HCEC 1CT (cell line): ENCODE measurements around the gene ELL.

Experiments
- DNase-seq: peaks from one replicate; pipeline ENCODE4 v3.0.0-alpha.2; 2017

ELL gene

DNA sequence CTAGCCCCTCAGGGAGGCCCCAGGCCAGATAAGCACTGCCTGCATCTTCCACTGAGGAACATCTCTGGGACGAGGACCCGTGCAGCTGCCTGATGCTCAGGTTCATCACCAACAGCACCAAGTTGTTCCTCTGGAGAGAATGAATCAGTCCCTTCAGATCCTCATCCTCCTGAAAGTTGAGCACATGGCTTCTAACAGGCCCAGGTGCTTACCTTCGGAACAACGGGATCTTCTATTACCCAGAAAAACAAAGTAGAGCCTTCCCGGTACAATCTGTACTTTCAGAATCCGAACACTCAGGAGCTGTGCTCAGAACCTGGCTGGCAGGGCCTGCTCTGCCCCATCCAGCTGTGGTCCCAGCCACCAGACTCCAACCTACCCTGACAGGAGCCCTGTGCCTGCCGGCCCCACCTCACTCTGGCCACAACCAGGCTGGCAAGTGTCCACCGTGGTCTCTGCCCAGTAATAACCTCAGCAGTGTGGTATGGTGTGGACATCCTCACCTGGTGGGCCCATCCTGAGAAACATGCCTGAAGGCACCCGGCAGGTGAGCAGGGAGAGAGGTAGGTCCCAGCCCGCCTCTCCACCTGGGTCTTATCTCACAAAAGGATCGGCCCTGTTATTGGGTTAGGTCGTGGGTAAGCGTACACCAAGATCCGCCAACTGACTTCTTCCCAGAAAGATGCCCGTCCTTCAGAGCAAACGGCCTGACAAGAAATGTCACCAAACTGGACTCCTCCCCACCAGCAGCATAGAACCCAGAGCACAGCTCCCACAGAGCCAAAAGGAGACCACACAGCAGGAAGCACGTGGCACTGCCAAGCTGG, 34.1 kb downstream of the ELL start:
- no peak for DNase-seq

DNA sequence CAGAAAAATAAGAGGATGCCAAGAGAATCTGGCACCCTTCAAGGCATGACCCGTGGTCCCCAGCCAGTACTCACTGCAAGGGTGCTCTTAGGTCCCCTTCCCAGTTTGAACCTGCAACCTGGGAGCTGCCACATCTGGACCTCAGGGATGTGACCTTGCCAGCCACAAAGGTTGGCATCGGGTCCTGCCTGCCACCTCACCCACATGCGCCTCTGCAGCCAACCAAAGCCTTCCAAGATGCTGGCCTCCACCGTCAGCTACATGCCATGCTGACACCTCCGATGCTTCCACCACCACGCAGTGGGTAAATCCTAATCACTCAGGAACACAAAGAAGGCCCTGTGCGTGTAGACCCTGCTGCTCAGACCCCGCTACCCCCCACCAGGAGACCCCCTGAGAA, 35.1 kb downstream of the ELL start:
- no peak for DNase-seq

DNA sequence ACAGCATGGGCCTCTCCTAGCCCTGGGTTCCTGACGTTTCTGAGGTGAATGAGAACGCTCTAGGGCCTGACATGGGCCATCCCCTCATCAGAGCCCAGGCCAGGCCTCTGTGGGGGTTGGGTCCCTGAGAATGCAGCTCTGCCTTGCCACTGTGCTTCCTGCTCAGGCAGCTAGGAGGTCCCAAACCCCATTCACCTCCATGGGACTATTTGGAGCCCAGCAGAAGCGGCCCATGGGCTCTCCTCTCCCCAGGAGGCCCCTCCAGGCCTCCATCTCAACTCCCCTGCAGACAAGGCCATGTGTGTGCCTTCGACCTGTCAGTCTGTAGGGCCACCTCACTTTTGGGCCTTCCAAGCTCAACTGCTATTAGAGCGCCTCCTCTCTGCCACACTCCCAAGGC, 36.9 kb downstream of the ELL start:
- DNase-seq: no peak

DNA sequence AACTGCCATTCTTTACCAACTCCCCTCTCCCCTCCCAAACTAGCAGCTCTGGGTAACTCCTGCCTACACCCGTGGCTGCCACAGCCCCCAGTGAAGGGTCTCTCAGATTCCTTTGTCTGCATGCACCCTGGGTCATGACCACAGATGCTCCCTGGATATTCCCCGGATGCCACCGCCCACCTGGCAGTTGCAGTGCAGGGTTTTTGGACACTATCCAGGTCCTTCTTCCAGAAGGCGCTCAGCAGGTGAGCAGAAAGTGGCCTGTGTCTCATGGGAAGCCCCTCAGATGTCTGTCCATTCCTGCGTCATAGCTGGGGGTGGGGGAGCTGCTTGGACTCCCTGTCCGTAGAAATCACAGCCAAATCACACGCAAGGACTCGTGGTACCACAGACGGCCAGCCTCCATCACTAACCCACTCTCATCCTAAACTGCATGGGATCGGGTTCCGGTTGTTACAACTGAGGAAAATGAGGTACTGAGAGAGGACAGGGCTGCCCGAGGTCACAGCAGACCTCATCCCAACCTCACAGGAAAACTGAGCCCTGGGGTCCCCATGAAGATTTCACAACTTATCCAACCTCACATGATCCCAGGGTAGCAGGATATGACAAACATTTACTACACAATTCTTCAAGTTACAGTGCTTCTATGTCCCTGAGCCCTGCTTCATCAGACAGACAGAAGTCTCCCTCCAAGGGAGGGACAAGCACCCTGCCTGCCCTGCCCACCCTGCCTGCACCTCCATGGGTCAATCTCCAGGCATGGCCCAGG, 38.6 kb downstream of the ELL start:
- no peak for DNase-seq

DNA sequence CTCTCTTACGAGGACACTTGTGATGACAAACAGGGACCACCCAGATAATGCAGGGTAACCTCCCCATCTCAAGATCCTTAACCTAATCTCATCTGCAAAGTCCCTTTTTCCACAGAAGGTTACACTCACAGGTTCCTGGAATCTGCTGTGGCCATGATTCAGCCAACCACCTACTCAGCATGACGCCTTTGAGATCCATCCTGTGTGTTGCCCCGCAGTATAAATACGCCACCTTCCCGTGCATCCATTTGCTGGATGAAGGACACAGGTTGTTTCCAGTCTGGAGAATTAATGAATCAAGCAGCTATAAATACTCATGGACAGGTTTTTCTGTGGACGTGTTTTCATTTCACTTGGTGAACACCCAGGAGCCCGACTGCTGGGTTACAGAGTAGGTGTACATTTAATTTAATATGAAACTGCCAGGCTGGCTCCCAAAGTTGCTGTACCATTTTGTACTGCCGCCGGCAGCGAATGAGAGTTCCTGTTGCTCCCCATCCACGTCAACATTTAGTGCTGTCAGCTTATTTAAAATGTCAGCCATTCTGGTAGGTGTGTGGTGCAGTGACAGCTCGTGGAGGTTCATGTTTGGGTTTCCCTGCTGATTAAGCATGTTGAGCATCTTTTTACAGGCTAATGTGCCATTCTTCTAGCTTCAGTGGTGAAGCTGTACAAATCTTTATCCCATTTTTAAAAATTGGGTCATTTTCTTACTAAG, 40.2 kb downstream of the ELL start:
- no peak for DNase-seq

DNA sequence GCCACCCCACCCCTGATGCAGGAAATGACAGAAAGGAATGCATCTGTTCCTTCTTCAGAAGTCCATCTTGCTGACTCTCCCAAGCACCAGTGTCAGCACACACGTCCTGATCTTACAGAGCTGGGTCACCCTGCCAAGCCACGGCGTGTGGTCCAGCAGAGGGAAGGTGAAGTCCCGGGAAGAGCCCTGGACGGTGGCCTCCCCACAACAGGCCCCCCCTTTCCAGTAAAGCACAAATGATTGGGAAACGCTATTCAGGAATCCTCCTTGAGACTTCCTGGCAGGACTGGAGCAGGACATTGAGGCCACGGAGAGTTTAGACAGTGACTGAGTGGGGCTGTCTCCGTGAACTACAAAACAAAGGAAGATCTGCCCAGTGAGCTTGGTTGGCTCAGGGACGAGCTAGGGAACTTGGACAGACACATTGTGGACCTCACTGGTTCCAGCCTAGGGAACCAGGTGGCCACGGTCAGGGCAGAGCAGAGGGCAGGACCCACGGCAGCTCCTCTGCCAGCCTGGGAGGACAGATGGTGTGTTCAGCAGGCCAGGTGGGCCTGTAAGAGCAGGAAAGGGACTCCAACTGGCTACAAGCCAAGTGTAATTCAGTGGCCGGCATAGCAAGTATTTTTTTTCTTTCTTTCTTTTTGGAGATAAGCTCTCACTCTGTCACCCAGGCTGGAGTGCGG, 41.7 kb downstream of the ELL start:
- peak; percentile 53 for DNase-seq

DNA sequence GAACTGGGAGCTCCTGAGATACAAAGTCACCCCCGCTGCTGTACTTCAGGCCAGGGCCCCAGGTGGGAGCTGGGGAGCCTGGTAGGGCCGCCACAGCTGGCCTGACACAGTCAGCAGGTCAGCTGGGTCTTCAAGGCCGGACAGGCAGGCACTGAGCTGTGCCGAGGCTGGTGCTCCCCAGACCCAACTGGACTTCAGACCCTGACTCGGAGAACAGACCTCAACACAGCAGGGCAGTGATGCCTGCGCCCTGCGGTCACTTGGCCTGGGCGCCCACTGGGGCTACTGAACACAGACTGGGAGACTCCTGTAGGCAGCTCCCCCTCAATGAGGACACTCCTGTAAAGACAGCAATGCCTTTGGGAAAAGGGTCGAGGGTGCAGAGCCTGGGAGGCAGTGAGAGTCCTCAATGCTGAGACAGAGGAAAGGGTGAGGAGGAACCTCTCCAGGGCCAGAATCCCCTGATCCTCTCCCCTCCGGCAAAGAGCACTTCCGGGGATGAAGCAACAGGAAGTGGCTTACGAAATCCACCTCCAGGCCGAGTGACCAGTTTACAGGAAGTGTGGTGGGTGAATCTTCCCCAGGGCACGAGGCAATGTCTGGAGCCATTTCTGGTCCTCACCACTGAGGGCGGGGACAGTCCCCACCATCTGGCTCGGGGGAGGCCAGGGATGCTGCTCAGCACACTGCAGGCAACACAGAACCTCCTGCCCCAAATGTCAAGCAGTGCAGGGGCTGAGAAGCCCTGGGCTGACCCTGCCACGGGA, 43.1 kb downstream of the ELL start:
- peak; percentile 93 for DNase-seq

DNA sequence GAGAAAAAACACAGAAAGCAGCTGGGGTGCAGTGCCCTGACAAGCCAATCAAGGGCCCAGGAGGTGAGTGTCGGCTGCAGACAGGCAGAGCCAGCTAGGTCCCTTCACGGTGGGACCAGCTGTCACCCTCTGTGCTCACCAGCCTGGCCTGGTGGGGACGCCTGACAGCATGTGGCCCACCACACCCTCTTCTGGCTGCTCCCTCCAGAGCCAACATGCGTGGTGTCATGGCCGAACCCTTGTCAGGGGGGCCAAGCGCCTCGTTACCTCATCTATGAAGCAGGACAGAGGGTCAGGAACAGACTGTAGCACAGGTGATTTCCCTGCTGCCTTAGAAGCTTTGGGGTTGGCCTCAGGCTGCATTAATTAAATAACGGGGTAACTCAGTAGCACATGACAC, 43.9 kb downstream of the ELL start:
- DNase-seq: no peak

DNA sequence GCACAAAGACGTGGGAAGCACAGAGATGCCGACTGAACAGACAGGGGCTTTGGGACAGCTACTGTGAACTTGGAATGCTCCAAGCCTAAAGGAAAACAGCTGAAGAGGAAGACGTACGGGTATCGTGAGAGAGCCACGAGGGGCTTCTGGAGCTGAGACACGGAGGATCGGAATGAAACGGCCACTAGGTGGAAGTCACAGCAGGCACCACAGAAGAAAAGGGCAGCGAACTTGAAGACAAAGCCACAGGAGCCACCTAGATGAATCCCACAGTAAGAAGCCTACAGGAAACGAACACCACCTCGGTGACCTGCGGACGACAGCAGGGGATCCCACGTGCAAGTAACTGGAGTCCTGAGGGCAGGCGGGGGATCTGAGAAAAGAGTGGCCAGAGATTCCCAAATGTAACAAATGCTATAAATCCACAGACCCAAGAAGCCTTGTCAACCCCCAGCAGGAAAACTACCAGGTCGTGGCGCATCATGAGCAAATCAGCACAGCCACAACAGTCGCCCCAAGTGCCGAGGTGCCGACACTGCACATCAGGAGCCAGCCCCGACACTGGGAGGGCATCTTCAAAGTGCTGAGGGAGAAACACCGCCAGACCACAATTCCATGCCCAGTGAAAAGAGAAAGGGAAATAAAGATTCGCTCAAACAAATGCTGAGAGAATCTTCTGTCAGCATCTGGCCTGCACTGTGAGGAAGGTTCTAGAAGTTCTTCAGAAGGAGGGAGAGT, 44.7 kb downstream of the ELL start:
- no peak for DNase-seq

DNA sequence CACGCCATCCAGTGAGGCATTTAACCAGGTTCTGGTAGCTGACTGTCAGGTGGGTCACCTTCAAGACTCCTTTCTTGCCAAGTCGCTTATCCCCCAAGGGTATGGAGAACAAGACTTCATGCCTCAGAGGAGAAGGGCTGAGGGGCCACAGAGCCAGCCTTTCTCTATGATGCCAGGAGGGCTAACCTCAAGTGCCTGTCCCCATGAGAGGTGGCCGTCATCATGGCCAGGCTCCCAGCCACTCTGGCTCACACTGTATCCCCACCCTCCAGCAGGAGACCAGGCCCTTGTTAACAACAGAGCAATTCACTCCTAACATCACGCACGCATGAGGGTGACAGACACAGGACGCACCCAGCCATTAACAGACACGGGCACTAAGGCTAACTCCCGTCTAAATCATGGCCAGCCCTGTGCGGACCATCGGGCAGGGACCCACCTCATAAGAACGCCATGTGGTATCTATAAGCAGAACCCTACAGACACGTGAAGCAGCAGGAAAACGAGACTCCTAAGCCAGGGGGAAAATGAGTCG, 45.3 kb downstream of the ELL start:
- no peak for DNase-seq

DNA sequence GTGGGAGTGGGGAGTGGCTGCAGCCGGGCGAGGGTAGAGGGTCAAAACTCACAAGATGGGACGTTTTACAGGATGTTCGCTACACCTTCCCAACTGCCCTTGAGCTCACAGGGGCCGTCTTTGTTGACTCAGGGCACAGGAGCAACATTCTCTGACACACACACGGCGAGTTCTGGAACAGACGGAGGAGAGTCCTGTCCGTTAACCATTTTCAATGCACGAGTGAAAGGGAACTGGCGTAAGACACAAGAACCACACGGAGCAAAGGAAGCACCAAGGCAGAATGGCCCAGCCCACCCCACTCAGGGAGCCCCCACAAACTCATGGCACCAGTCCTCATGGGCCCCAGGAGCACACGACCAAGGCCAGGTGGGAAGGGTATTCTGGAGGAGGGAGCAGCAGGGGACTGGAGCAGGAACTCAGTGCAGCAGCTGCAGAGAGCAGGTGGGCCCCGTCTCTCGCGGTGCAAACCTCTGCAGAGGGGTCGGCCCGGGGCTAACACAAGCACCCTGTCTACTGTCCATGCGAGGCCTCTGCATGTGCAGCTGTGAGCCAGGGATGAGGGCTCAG, 46.0 kb downstream of the ELL start:
- no peak for DNase-seq

DNA sequence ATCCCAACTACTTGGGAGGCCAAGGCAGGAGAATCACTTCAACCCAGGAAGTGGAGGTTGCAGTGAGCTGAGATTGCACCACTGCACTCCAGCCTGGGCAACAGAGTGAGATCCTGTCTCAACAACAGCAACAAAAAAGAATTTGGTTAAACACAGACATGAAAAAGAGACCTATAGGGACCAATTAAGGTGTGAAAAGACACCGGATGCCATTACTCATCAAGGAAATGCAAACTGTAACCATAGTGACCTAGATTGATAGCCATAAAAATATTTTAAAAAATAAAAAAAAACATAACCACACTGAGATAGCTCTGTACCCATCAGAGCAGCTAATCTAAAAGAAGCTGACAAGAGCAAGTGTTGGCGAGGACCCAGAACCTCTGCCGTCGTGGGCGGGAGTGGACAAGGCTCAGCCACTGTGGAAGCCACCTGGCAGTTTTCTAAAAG, 46.8 kb downstream of the ELL start:
- DNase-seq: no peak

DNA sequence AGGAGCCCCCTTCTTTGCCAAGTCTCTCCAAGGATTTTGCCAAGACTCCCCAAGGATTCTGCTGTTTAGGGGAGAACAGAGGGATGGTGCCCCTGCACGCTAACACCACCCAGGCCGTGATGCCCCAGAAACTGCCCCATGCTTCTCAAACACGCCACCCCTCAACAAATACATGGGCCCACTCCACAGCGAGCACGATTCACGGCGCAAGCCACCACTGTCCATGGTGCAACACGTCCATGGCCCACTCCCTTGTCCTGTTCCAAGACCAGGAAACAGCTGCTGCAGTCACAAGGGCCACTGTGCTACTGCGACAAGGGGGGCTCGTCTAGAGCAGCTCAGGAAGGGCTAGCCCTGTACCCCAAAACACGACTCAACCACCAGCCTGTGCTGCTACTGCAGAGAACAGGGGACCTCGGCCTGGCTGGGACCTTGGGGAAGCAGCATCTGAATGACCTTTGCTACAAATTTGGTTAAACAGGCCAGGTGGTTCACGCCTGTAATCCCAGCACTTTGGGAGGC, 47.4 kb downstream of the ELL start:
- DNase-seq: no peak

DNA sequence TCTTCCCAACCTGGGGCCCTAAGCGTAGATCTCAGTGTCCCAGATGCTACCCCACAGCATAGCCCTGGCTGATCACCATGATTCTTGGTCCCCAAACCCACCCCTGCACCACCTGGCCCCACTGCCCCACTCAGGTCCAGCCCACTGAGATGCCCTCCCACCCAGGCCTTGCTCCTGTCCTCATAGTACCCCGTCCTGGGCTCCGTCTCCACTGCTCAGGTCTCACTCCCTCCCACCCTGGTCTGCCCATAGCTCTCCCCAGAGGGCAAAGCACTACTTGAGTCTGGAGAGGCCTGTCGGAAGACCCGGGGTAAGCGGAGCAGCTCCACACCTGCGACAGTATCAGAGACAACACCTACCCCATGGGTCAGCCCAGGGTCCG, 48.2 kb downstream of the ELL start:
- no peak for DNase-seq

DNA sequence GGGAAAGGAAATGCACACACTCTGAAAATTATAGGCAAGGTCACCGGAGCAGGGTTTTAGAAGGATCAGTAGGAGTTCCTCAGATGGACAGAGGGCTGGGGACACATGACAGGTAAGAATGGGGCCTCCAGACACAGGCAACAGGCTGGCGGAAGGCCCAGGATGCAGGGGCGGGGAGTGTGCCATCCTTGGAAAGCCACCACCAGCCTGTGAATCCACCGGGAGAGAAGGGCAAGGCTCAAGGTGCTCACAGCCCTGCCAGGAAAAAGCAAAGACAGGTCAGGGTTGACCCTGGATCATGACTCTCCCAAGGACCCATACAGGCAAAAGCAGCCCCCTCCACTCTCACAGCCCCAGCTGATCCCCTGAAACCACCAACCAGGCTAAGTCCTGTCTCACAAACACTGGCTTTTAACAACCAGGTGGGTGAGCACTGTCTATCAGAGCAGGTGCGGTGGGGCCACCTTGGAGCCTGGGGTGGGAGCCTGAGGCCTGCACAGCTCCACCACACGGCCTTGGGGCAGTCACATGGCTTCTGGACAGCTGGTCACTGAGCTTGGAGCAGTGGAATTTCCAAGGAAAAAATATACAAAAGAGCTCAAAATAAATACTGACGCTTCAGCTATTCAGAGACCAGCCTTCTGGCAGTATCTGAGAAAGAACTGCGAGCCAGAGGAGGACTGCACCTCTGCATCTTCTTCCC, 48.7 kb downstream of the ELL start:
- no peak for DNase-seq

DNA sequence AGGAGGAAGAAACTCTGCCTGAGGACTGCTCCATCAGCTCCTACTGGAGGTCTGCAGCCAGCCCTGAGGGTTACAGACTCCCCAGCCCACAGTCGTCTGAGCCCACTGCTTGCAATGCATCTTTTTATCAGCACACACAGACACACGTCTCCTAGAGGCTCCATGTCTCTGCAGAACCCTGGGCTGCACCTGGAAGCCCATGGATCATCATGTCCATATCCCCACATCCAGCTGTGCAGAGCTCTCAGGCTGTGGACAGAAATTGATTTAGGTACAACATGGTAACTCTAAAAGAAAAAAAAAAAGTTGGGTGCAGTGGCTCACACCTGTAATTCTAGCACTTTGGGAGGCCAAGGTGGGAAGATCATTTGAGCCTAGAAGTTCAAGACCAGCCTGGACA, 51.1 kb downstream of the ELL start:
- DNase-seq: no peak

DNA sequence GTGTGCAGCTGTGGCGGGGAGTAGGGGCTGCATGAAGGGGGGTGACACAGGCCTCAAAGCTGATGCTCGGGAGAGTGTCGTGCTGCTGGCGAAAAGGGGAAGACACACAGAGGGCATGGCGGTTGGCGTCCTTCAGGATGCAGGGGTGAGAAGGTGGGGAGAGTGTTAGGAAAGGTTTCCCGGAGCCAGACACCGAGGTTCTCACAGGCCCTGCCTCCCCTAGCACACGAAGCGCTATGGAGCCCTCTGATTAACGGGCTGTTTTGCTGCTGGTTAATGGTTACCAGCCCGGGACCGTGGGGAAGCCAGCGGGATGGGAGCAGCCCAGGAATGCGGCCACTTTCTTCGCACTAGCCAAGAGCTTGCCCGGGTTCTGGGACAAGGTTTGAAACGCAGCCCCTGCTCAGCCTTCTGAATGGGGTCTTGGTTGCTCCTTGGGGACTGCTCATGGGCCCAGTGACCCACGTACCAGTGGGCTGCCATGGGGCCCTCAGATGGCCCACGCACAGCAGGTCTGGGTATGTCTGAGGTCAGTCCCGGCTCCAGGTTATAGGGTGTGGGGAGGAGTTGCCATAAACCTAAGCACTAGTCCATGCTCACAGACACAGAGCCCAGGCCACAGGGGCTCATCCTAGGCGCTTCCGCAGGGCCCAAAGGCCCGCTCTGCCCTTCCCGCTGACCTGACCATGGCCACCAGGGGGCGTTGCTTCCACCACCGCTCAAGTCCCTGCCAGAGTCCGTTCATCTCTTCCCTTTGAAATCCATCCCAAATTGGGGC, 52.6 kb downstream of the ELL start:
- DNase-seq: peak; percentile 49

DNA sequence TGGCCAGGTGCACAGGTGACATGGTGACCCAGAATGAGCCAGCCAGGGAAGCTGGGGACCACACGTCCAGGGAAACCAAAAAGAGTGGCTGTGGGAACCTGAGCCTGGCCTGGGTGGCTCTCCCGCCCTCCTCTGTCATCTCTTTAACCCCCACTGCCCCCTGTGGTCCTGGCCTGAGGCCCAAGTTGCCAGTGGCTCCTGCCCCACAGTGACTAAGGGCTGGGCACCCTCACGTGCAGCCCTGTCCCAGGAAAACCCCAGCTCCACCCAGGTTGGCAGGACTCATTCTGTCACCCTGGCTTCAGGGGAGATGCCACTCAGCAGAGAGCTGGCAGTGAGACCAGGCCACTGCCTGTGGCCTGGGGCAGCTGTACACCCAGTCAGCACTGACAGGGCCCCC, 53.4 kb downstream of the ELL start:
- DNase-seq: no peak

DNA sequence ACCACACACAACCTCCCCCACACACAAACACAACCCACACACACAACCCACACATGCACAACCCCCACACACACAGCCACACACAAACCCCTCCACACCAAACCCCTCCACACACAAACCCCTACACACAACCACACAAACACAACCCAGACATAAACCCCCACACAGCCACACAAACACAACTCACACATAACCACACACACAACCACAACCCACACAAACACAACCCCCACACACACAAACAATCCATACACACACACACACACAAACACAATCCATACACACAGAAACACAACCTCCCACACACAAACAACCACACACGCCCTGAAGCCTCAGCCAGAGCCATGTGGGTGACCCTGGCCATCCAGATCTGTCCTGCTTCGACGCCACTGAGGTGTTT, 53.9 kb downstream of the ELL start:
- DNase-seq: no peak
